SHP77 treated with DMSO at 0.1 percent for 48 hours (cell line): ENCODE data around the gene MDK.

Source experiments
- DNase-seq: peaks from one replicate; lab custom pipeline; 2025; lab: John Stamatoyannopoulos, UW

Gene MDK

GRCh38 chr11:46381048-46381818, at the start of gene MDK:
MDK (plus strand) TSS chr11:46381669; CDS start chr11:46382058, 389 bp downstream.
- DNase-seq = no peak

- no peak for DNase-seq
These were observed 49.3 kb upstream of the MDK start for GRCh38 chr11:46332093-46332567.

GRCh38 chr11:46332568-46333393, 48.7 kb upstream of the MDK start:
- no peak for DNase-seq

GRCh38 chr11:46333394-46333947, 48.0 kb upstream of the MDK start:
- no peak for DNase-seq

- DNase-seq = no peak
These were observed 47.3 kb upstream of the MDK start for GRCh38 chr11:46334211-46334610.

- no peak for DNase-seq
These were observed 46.2 kb upstream of the MDK start for GRCh38 chr11:46335271-46335670.

GRCh38 chr11:46335890-46336562, 45.4 kb upstream of the MDK start:
- DNase-seq = no peak

- DNase-seq = no peak
These were observed 44.8 kb upstream of the MDK start for GRCh38 chr11:46336563-46337180.

- DNase-seq = no peak
These were observed 43.7 kb upstream of the MDK start for GRCh38 chr11:46337626-46338345.

GRCh38 chr11:46338636-46338987, 42.9 kb upstream of the MDK start:
- no peak for DNase-seq

GRCh38 chr11:46338988-46339666, 42.3 kb upstream of the MDK start:
- peak; percentile 32 for DNase-seq

- DNase-seq = no peak
These were observed 41.7 kb upstream of the MDK start for GRCh38 chr11:46339816-46340215.

- no peak for DNase-seq
These were observed 40.0 kb upstream of the MDK start for GRCh38 chr11:46341454-46341853.

- DNase-seq = no peak
These were observed 39.2 kb upstream of the MDK start for GRCh38 chr11:46342239-46342638.

GRCh38 chr11:46343520-46343919, 37.9 kb upstream of the MDK start:
- DNase-seq = no peak

GRCh38 chr11:46345131-46345597, 36.3 kb upstream of the MDK start:
- peak; percentile 63 for DNase-seq

- peak; percentile 23 for DNase-seq
These were observed 35.5 kb upstream of the MDK start for GRCh38 chr11:46345881-46346484.

- peak; percentile 79 for DNase-seq
These were observed 34.4 kb upstream of the MDK start, which contains the start of gene DGKZ for GRCh38 chr11:46346886-46347636. DGKZ (plus strand) TSS chr11:46347463; CDS start chr11:46347660, 197 bp downstream.
